NCI-H345 treated with DMSO at 0.1 percent for 48 hours (cell line): ENCODE measurements around the gene PAGE4.

Source experiments
- DNase-seq: peaks from one replicate; lab custom pipeline; 2025; ENCODE audit not compliant: unreplicated experiment; lab: John Stamatoyannopoulos, UW

Gene PAGE4

DNA sequence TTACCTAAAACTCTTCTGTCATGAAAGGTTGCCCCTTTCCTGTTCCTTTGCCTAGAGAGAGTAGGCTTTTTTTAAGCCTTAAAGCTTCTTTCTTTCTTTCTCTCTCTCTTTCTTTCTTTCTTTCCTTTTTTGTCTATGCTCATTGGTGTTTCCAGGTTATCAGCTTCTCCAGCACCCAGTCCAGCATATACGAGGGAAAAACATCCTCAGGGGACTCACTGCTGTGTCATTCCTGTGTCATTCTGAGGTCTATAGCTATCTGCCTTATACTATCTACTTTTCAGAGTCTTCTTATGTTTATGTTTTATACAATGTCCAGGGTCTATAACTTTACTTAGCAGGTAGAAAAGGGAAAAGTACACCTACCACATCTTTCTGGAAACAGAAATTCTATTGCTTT, 39.6 kb downstream of the PAGE4 start:
- no peak for DNase-seq

DNA sequence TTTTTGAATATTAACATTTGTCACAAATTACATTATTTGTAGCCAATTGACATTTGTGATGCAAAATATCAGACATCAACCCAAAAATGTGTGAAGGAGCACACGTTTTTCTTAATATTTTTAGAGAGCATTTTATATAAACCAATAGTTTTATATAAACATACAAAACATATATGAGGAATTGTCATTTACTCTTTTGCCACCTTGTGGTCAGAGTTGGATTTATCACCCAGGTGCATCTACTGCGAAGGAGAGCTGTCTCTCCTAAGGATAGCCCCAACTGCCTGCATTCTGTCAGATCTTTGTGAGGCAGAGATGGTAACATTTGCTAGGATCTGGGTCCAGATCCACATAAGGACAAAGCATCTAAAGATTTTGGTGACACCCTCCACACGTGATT, 47.6 kb downstream of the PAGE4 start:
- peak; percentile 39 for DNase-seq

DNA sequence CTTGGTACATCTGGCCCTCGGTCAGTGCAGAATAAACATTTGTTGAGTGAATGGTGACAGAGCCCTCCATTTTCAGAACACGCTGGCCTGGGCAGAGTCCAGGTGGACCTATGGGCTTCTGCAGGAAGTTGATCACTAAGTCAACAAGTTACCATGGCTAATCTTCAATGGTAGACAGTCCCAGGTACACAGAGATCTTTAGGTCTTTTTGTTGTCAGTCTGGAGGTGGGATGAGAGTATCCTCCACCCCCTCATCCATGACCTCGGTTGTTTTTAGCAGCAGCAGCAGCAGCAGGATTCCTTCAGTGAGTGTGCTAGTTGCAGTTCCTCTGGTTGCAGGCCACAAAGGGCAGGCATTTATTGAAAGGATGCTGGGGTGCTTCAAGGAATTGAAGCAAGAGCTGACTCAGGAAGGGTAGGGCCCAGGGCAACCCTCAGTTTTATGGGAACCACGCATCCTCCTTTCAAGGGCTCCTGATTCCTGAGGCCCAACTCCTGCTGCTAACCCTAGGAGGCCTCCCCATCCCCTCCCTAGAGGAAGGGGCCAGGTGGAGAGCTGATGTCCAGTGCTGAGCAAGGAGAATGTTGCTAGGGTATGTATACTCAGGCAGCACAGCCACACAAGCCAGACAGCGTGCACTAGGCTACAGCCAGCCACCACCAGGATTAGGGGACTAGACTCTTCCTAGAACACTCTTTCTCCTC, 48.4 kb downstream of the PAGE4 start:
- no peak for DNase-seq

DNA sequence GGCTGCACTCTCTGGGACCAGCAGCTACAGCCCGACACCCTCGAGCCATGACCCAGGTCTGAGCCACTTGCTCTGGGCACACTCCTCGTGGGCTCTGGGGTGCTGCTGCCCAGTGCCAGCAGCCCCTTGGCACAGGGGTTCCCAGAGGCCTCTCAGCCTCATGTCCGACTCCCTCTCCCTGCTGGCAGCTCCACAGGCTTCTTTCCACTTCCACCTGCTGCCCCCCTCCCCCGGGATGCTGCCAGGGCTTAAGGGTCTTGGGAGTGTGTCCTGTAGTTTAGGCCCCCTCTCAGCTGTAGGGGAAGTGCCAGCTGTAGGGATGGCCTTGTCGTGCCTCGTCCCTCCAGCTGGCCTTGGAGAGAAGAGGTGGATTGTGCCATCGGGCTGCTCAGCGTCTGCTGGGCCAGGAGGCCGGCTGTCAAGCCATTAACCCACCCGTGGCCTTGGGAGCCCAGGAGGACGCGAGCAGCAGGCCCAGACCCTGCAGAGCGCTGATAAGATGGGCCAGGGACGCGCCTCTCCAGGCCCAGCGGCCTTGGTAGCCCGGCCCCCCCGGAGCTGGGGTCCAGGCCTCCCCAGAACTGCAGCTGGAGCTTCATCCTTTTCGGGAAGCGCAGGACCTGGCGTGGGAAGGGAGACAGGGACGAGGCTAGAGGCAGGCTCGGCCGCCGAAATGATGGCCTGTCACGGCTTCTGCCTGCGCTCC, 49.2 kb downstream of the PAGE4 start:
- DNase-seq = no peak

DNA sequence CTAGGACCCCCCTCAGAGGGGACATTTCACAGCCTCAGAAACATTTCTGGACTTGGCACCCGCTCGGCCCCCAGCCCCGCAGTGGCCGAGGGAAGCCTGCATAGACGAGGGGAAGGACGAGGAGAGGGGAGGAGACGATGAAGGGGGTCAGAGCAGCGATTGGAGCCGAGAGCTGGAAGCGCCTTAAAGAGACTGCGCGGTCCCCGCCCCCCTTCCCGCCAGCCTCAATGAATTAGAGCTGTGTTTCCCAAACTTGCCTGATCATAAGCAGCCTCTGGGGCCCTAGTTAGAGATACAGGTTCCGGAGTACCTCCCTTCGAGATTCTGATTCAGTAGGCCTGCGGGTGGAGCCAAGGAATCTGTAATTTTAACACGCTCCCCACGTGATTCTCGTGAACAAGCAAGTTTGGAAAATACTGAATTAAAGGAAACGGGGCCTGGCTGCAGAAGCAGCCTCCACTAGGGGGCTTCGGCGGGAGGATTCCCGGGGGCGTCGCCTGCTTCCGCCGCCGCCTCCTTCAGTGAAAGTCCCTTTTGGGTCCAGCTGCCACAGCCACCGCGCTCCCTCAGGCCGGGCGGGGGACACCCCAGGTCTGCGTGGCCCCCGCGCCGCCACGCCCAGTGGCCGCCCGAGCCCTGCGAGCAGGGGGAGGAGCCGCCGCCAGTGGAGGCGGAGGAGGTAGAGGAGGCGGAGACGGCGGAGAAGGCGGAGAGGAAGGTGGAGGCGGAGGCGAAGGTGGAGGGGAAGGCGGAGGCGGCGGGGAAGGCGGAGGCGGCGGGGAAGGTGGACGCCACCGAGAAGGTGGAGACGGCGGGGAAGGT, 49.9 kb downstream of the PAGE4 start, which contains the start of gene USP27X:
Gene USP27X (plus strand): TSS at position 651 of the 822 bp plus-strand sequence. CDS start 824 bp downstream, outside the sequence.
- peak; percentile 65 for DNase-seq

DNA sequence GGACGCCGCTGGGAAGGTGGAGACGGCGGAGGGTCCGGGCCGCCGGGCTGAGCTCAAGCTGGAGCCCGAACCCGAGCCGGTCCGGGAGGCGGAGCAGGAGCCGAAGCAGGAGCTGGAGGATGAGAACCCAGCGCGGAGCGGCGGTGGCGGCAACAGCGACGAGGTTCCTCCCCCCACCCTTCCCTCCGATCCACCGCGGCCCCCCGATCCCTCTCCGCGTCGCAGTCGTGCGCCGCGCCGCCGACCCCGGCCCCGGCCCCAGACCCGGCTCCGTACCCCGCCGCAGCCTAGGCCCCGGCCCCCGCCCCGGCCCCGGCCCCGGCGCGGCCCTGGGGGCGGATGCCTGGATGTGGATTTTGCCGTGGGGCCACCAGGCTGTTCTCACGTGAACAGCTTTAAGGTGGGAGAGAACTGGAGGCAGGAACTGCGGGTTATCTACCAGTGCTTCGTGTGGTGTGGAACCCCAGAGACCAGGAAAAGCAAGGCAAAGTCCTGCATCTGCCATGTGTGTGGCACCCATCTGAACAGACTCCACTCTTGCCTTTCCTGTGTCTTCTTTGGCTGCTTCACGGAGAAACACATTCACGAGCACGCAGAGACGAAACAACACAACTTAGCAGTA, 50.7 kb downstream of the PAGE4 start:
- DNase-seq = peak; percentile 5

DNA sequence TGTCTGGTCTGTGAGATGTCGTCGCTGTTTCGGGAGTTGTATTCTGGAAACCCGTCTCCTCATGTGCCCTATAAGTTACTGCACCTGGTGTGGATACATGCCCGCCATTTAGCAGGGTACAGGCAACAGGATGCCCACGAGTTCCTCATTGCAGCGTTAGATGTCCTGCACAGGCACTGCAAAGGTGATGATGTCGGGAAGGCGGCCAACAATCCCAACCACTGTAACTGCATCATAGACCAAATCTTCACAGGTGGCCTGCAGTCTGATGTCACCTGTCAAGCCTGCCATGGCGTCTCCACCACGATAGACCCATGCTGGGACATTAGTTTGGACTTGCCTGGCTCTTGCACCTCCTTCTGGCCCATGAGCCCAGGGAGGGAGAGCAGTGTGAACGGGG, 51.6 kb downstream of the PAGE4 start:
- no peak for DNase-seq
